Activated CD4-positive, alpha-beta T cell treated with anti-CD3 and anti-CD28 coated beads, Interleukin-10, Interleukin-2, amounts not matched to agents 100 ng/mL and 50 ng/mL, durations not matched to agents 16 hours and 8 hours (primary cell): ENCODE data around the gene B3GALT4.
"Not testable (repeated sequence)": the region's sequence is repeated elsewhere in the genome, so short reads cannot be mapped to it uniquely, and the experiment has no call there.

ENCODE experiments used
- DNase-seq: peaks from one replicate; pipeline ENCODE4 v3.0.0-alpha.2; 2020

B3GALT4 gene

GRCh38 chr6:33272275-33273128 lies 4.4 kb upstream of the B3GALT4 start:
- DNase-seq: no peak

GRCh38 chr6:33273129-33273923 lies 3.6 kb upstream of the B3GALT4 start:
- peak; percentile 30 for DNase-seq

GRCh38 chr6:33273924-33274902 lies 2.7 kb upstream of the B3GALT4 start:
- DNase-seq: no peak

GRCh38 chr6:33275795-33276580 lies 935 bp upstream of the B3GALT4 start:
- peak; percentile 49 for DNase-seq

- no peak for DNase-seq
These were observed 401 bp upstream of the B3GALT4 start for GRCh38 chr6:33276581-33276863.

- DNase-seq: peak; percentile 52
These were observed 904 bp downstream of the B3GALT4 start for GRCh38 chr6:33277663-33278391.

- DNase-seq: no peak
These were observed 1.4 kb downstream of the B3GALT4 start for GRCh38 chr6:33278392-33278741.

- DNase-seq: no peak
These were observed 1.9 kb downstream of the B3GALT4 start for GRCh38 chr6:33278810-33279209.

- DNase-seq: no peak
These were observed 2.4 kb downstream of the B3GALT4 start for GRCh38 chr6:33279257-33279695.

GRCh38 chr6:33279971-33280511 lies 3.1 kb downstream of the B3GALT4 start:
- no peak for DNase-seq

- no peak for DNase-seq
These were observed 3.6 kb downstream of the B3GALT4 start for GRCh38 chr6:33280539-33280938.

- not testable (repeated sequence) for DNase-seq
These were observed 8.3 kb downstream of the B3GALT4 start for GRCh38 chr6:33285214-33285613.

- no peak for DNase-seq
These were observed 10.3 kb downstream of the B3GALT4 start for GRCh38 chr6:33286946-33287914.

GRCh38 chr6:33288141-33288920 lies 11.4 kb downstream of the B3GALT4 start:
- no peak for DNase-seq

GRCh38 chr6:33288921-33289783 lies 12.2 kb downstream of the B3GALT4 start, which contains the start of the genes PFDN6 and WDR46:
TSS of gene PFDN6 (plus strand) at chr6:33289601. CDS start at chr6:33289857, 256 bp downstream.
TSS of gene WDR46 (minus strand) at chr6:33289239. CDS start at chr6:33289170, 69 bp downstream.
- peak; percentile 91 for DNase-seq

GRCh38 chr6:33289784-33290315 lies 12.9 kb downstream of the B3GALT4 start:
- DNase-seq: no peak

GRCh38 chr6:33290459-33290858 lies 13.5 kb downstream of the B3GALT4 start:
- DNase-seq: no peak
